ENCODE data around the gene ABCB1.

- no peak for TF ChIP-seq POLR2A (IDR thresholded peaks at IDR 0.05; ENCODE audit: low read length)
- no peak for TF ChIP-seq GATA1 (IDR thresholded peaks at IDR 0.05; ENCODE audit: low read depth, low read length)
Observed at GRCh38 chr7:87510411-87510875, 90.2 kb downstream of the ABCB1 start.

Data from erythroblast (primary cell).